CD4-positive, alpha-beta T cell (primary cell): ENCODE measurements around the gene RAB6B. TPM values are rescaled to one million over a fixed set of nuclear protein-coding genes. Genes with fewer than 3 reads are reported as not detected.

Experiments used
- ATAC-seq: fragments of 200-7000 bp; cut with Tn5 transposase; one replicate; pipeline ENCODE4 v1.10.0; 2022; ENCODE audit warnings: mild to moderate bottlenecking; ENCODE audit not compliant: poor library complexity
- CTCF ChIA-PET: fragments of 350-600 bp; sonication (Branson Sonifier 250); formaldehyde crosslinking; loops from one replicate; lab custom pipeline; 2021; ENCODE audit warnings: antibody characterized with exemption, inconsistent platforms; lab: Charles Lee
- POLR2A ChIA-PET: fragments of 350-600 bp; sonication (Branson Sonifier 250); formaldehyde crosslinking; loops from one replicate; lab custom pipeline; 2021; ENCODE audit warnings: antibody characterized with exemption, inconsistent platforms; lab: Charles Lee
- DNase-seq, 14 experiments: peaks; one replicate each; pipeline ENCODE4 v3.0.0-alpha.2; 2013 to 2020; ENCODE audit warnings: mixed read lengths in 2 of 14
- H3K27ac ChIP-seq, 2 donors: one replicate each; pipeline versions ENCODE4 v1.5.1 to v1.7.0; 2013; ENCODE audit warnings: low read length in 2 of 2, low read depth in 1 of 2, mild to moderate bottlenecking in 1 of 2
- H3K27me3 ChIP-seq, 2 experiments: 1 replicate in 1 of 2; 2 replicates in 1 of 2; pipeline versions ENCODE4 v1.6.1 to v1.7.0; 2013; ENCODE audit warnings: low read length in 2 of 2, control low read depth in 1 of 2, mild to moderate bottlenecking in 1 of 2, moderate library complexity in 1 of 2; ENCODE audit not compliant: insufficient read depth in 2 of 2, control insufficient read depth in 1 of 2
- H3K36me3 ChIP-seq: one replicate; pipeline ENCODE4 v1.6.1; 2013; ENCODE audit warnings: low read length, control low read depth; ENCODE audit not compliant: insufficient read depth
- H3K4me1 ChIP-seq: one replicate; pipeline ENCODE4 v1.6.1; 2013; ENCODE audit warnings: low read length, control low read depth; ENCODE audit not compliant: insufficient read depth
- H3K4me3 ChIP-seq: one replicate; pipeline ENCODE4 v1.5.1; 2013; ENCODE audit warnings: mild to moderate bottlenecking, low read length, moderate library complexity
- H3K9me3 ChIP-seq, 2 experiments: 1 replicate in 1 of 2; 2 replicates in 1 of 2; pipeline versions ENCODE4 v1.6.1 to v1.7.0; 2013; ENCODE audit warnings: low read length in 2 of 2, mild to moderate bottlenecking in 2 of 2, control low read depth in 1 of 2, moderate library complexity in 1 of 2; ENCODE audit not compliant: control insufficient read depth in 1 of 2, insufficient read depth in 1 of 2
- H3K27ac Mint-ChIP-seq: one replicate; pipeline ENCODE4 v1.8.0; 2020; ENCODE audit warnings: mixed read lengths
- H3K27me3 Mint-ChIP-seq: one replicate; pipeline ENCODE4 v1.8.0; 2021; ENCODE audit warnings: mixed read lengths
- H3K36me3 Mint-ChIP-seq: one replicate; pipeline ENCODE4 v1.8.0; 2021; ENCODE audit warnings: low read depth, mixed read lengths
- H3K4me1 Mint-ChIP-seq: one replicate; pipeline ENCODE4 v1.8.0; 2021; ENCODE audit warnings: low read depth, mixed read lengths
- H3K4me3 Mint-ChIP-seq: one replicate; pipeline ENCODE4 v1.8.0; 2020; ENCODE audit warnings: mild to moderate bottlenecking, mixed read lengths
- H3K9me3 Mint-ChIP-seq: one replicate; pipeline ENCODE4 v1.8.0; 2020; ENCODE audit warnings: mixed read lengths
- CTCF ChIP-seq: fragments of 200-600 bp; IDR thresholded peaks from one replicate; pipeline ENCODE4 v1.8.0; 2022; ENCODE audit warnings: antibody characterized with exemption, mild to moderate bottlenecking
- intact Hi-C, 2 experiments: fragments of 100-400 bp; cut with DNase I in 1 of 2; cut with micrococcal nuclease in 1 of 2; formaldehyde crosslinking; loops; one replicate each; pipeline versions ENCODE4 v1.15.1 to v1.9.0; 2023 to 2025; cut with DNase I, micrococcal nuclease
- total RNA-seq, 174 experiments: library from RNA in 2 of 174; stranded (reverse) in 2 of 174; gene quantifications; one replicate each; pipeline ENCODE4 v1.2.3 and lab custom pipeline; 2021 to 2026

RAB6B gene
- total RNA-seq, 2 experiments from 2014 or later = not detected

- Histone ChIP-seq H3K9me3 (peaks cover 0 to 11% of the 10 kb centered on the region in 2 experiments), H3K4me3 (no peak overlapping the region), H3K4me1 (peaks cover 7% of the 10 kb centered on the region), H3K27ac (no peak overlapping the region), H3K27me3 (peaks cover 18 to 22% of the 10 kb centered on the region in 2 experiments), H3K36me3 (no peaks in the 10 kb centered on the region)
- ChIA-PET POLR2A (no interaction called here), CTCF (no interaction called here)
- H3K36me3 Mint-ChIP-seq = no peaks in the 10 kb centered on the region
- DNase-seq (no peak), ATAC-seq (no peak)
- H3K9me3 Mint-ChIP-seq = no peaks in the 10 kb centered on the region
- H3K27me3 Mint-ChIP-seq = peaks cover 34% of the 10 kb centered on the region
- no peaks in the 10 kb centered on the region for H3K4me1 Mint-ChIP-seq
- no peak for TF ChIP-seq CTCF
- intact Hi-C loops = no loop called here
- H3K4me3 Mint-ChIP-seq = no peak overlapping the region
- no peak overlapping the region for H3K27ac Mint-ChIP-seq
These were observed 3.6 kb upstream of the RAB6B start for GRCh38 chr3:133899311-133899710.

GRCh38 chr3:133897547-133897946, 1.9 kb upstream of the RAB6B start:
- ChIA-PET CTCF (no interaction called here), POLR2A (no interaction called here)
- H3K9me3 ChIP-seq = peaks cover 0 to 8% of the 10 kb centered on the region in 2 experiments
- no peak overlapping the region for H3K27ac ChIP-seq
- no peak for DNase-seq
- peaks cover 21 to 40% of the 10 kb centered on the region in 2 experiments for H3K27me3 ChIP-seq
- Mint-ChIP-seq H3K4me1 (no peaks in the 10 kb centered on the region), H3K36me3 (no peaks in the 10 kb centered on the region), H3K27me3 (peaks cover 50% of the 10 kb centered on the region), H3K27ac (no peak overlapping the region), H3K9me3 (no peaks in the 10 kb centered on the region), H3K4me3 (no peak overlapping the region)
- intact Hi-C loops = no loop called here
- peaks cover 7% of the 10 kb centered on the region for H3K4me1 ChIP-seq
- ATAC-seq = no peak
- H3K4me3 ChIP-seq = no peak overlapping the region
- H3K36me3 ChIP-seq = no peaks in the 10 kb centered on the region
- no peak for TF ChIP-seq CTCF

- ChIA-PET CTCF (no interaction called here), POLR2A (no interaction called here)
- H3K27me3 Mint-ChIP-seq = peaks cover 62% of the 10 kb centered on the region
- TF ChIP-seq CTCF = no peak
- Histone ChIP-seq H3K4me3 (peak overlapping the region; percentile 12), H3K4me1 (peaks cover 7% of the 10 kb centered on the region), H3K36me3 (no peaks in the 10 kb centered on the region), H3K9me3 (peaks cover 0 to 8% of the 10 kb centered on the region in 2 experiments), H3K27me3 (peaks cover 22 to 41% of the 10 kb centered on the region in 2 experiments), H3K27ac (no peak overlapping the region)
- intact Hi-C loops = no loop called here
- H3K4me3 Mint-ChIP-seq = peak overlapping the region; percentile 46
- H3K9me3 Mint-ChIP-seq = no peaks in the 10 kb centered on the region
- H3K4me1 Mint-ChIP-seq = no peaks in the 10 kb centered on the region
- DNase-seq (no peak), ATAC-seq (no peak)
- H3K27ac Mint-ChIP-seq = no peak overlapping the region
- H3K36me3 Mint-ChIP-seq = no peaks in the 10 kb centered on the region
These were observed 500 bp upstream of the RAB6B start for GRCh38 chr3:133896002-133896761.
